Stimulated activated effector memory CD8-positive, alpha-beta T cell treated with anti-CD3 and anti-CD28 coated beads, Interleukin-12 subunit alpha, Interleukin-12 subunit beta, amount 100 ng/mL, for 72 hours (primary cell): ENCODE data around the gene ADAMTS10.
"Not testable (repeated sequence)": the region's sequence is repeated elsewhere in the genome, so short reads cannot be mapped to it uniquely, and the experiment has no call there.

ENCODE experiments used
- ATAC-seq: fragments of 150-1000 bp; cut with Tn5 transposase; 2 replicates; pipeline ENCODE4 v1.10.0; 2021
- DNase-seq, 2 donors: peaks; one replicate each; pipeline ENCODE4 v3.0.0; 2021 to 2022; ENCODE audit warnings: low spot score in 2 of 2
- H3K27ac Mint-ChIP-seq: one replicate; pipeline ENCODE4 v1.8.0; 2022; ENCODE audit warnings: mild to moderate bottlenecking, mixed read lengths
- H3K36me3 Mint-ChIP-seq: one replicate; pipeline ENCODE4 v1.8.0; 2022; ENCODE audit warnings: mild to moderate bottlenecking, mixed read lengths
- H3K4me1 Mint-ChIP-seq: one replicate; pipeline ENCODE4 v1.8.0; 2022; ENCODE audit warnings: mixed read lengths
- H3K4me3 Mint-ChIP-seq: one replicate; pipeline ENCODE4 v1.8.0; 2022; ENCODE audit warnings: mild to moderate bottlenecking, mixed read lengths
- H3K9me3 Mint-ChIP-seq: one replicate; pipeline ENCODE4 v1.8.0; 2022; ENCODE audit warnings: mixed read lengths

The ADAMTS10 gene

GRCh38 chr19:8585894-8586750 lies 24.4 kb downstream of the ADAMTS10 start:
- Mint-ChIP-seq H3K36me3 (no peaks in the 10 kb centered on the region), H3K9me3 (no peaks in the 10 kb centered on the region), H3K4me3 (no peak overlapping the region), H3K4me1 (no peaks in the 10 kb centered on the region), H3K27ac (no peak overlapping the region)
- ATAC-seq (peak; percentile 72), DNase-seq (peak; percentile 66 to 87)

GRCh38 chr19:8584965-8585893 lies 25.3 kb downstream of the ADAMTS10 start:
- no peak for DNase-seq
- no peak overlapping the region for H3K27ac Mint-ChIP-seq
- no peaks in the 10 kb centered on the region for H3K4me1 Mint-ChIP-seq
- H3K4me3 Mint-ChIP-seq: no peak overlapping the region
- no peaks in the 10 kb centered on the region for H3K36me3 Mint-ChIP-seq
- H3K9me3 Mint-ChIP-seq: no peaks in the 10 kb centered on the region
- ATAC-seq: no peak

GRCh38 chr19:8580710-8581281 lies 29.7 kb downstream of the ADAMTS10 start:
- Mint-ChIP-seq H3K36me3 (peaks cover 6% of the 10 kb centered on the region), H3K27ac (no peak overlapping the region), H3K9me3 (no peaks in the 10 kb centered on the region), H3K4me1 (peaks cover 28% of the 10 kb centered on the region), H3K4me3 (peak overlapping the region; percentile 15)
- DNase-seq (peak; percentile 93 to 95), ATAC-seq (peak; percentile 63)

GRCh38 chr19:8578642-8579265 lies 31.8 kb downstream of the ADAMTS10 start:
- DNase-seq (peak; percentile 78 to 94), ATAC-seq (peak; percentile 22)
- Mint-ChIP-seq H3K4me1 (peaks cover 48% of the 10 kb centered on the region), H3K9me3 (no peaks in the 10 kb centered on the region), H3K36me3 (peaks cover 27% of the 10 kb centered on the region), H3K27ac (peak overlapping the region; percentile 1), H3K4me3 (peak overlapping the region; percentile 76)

GRCh38 chr19:8577741-8578140 lies 32.8 kb downstream of the ADAMTS10 start:
- DNase-seq (no peak), ATAC-seq (no peak)
- H3K9me3 Mint-ChIP-seq: no peaks in the 10 kb centered on the region
- H3K4me1 Mint-ChIP-seq: peaks cover 58% of the 10 kb centered on the region
- H3K4me3 Mint-ChIP-seq: peak overlapping the region; percentile 76
- peaks cover 31% of the 10 kb centered on the region for H3K36me3 Mint-ChIP-seq
- H3K27ac Mint-ChIP-seq: peak overlapping the region; percentile 87

GRCh38 chr19:8577247-8577646 lies 33.3 kb downstream of the ADAMTS10 start, which contains the start of gene MYO1F:
MYO1F (minus strand) TSS chr19:8577442; CDS start chr19:8577309, 133 bp downstream.
- peaks cover 63% of the 10 kb centered on the region for H3K4me1 Mint-ChIP-seq
- ATAC-seq (no peak), DNase-seq (no peak)
- peak within 1 kb of the TSS; percentile 87 for H3K27ac Mint-ChIP-seq
- H3K36me3 Mint-ChIP-seq: peaks cover 31% of the 10 kb centered on the region
- peak within 1 kb of the TSS; percentile 76 for H3K4me3 Mint-ChIP-seq
- no peaks in the 10 kb centered on the region for H3K9me3 Mint-ChIP-seq

GRCh38 chr19:8576273-8576993 lies 34.1 kb downstream of the ADAMTS10 start:
- ATAC-seq: peak; percentile 59
- peaks cover 31% of the 10 kb centered on the region for H3K36me3 Mint-ChIP-seq
- peak in 1 of 2 donors; percentile 76 for DNase-seq
- H3K4me3 Mint-ChIP-seq: peak overlapping the region; percentile 76
- no peaks in the 10 kb centered on the region for H3K9me3 Mint-ChIP-seq
- H3K4me1 Mint-ChIP-seq: peaks cover 70% of the 10 kb centered on the region
- peak overlapping the region; percentile 87 for H3K27ac Mint-ChIP-seq

GRCh38 chr19:8575467-8575997 lies 35.0 kb downstream of the ADAMTS10 start:
- DNase-seq (peak in 1 of 2 donors; percentile 77), ATAC-seq (peak; percentile 56)
- H3K4me1 Mint-ChIP-seq: peaks cover 79% of the 10 kb centered on the region
- H3K36me3 Mint-ChIP-seq: peaks cover 37% of the 10 kb centered on the region
- peak overlapping the region; percentile 76 for H3K4me3 Mint-ChIP-seq
- peak overlapping the region; percentile 87 for H3K27ac Mint-ChIP-seq
- no peaks in the 10 kb centered on the region for H3K9me3 Mint-ChIP-seq

GRCh38 chr19:8574619-8574922 lies 35.9 kb downstream of the ADAMTS10 start:
- Mint-ChIP-seq H3K4me1 (peaks cover 87% of the 10 kb centered on the region), H3K36me3 (peaks cover 41% of the 10 kb centered on the region), H3K27ac (peak overlapping the region; percentile 87), H3K4me3 (peak overlapping the region; percentile 76)
- not testable (repeated sequence) for H3K9me3 Mint-ChIP-seq, ATAC-seq, DNase-seq

- DNase-seq (peak in 1 of 2 donors; percentile 69), ATAC-seq (peak; percentile 47)
- Mint-ChIP-seq H3K4me3 (peak overlapping the region; percentile 76), H3K36me3 (peaks cover 52% of the 10 kb centered on the region), H3K4me1 (peaks cover 90% of the 10 kb centered on the region), H3K9me3 (no peaks in the 10 kb centered on the region), H3K27ac (peak overlapping the region; percentile 87)
Measured at GRCh38 chr19:8573316-8573715, 37.2 kb downstream of the ADAMTS10 start.

- peak overlapping the region; percentile 87 for H3K27ac Mint-ChIP-seq
- no peaks in the 10 kb centered on the region for H3K9me3 Mint-ChIP-seq
- H3K36me3 Mint-ChIP-seq: peaks cover 61% of the 10 kb centered on the region
- peaks cover 82% of the 10 kb centered on the region for H3K4me1 Mint-ChIP-seq
- ATAC-seq (peak; percentile 53), DNase-seq (peak in 1 of 2 donors; percentile 71)
- peak overlapping the region; percentile 76 for H3K4me3 Mint-ChIP-seq
Measured at GRCh38 chr19:8571006-8571411, 39.5 kb downstream of the ADAMTS10 start.

GRCh38 chr19:8569066-8569771 lies 41.3 kb downstream of the ADAMTS10 start:
- Mint-ChIP-seq H3K9me3 (no peaks in the 10 kb centered on the region), H3K36me3 (peaks cover 45% of the 10 kb centered on the region), H3K27ac (peak overlapping the region; percentile 87), H3K4me3 (peak overlapping the region; percentile 76), H3K4me1 (peaks cover 80% of the 10 kb centered on the region)
- peak; percentile 51 to 86 for DNase-seq
- peak; percentile 83 for ATAC-seq

GRCh38 chr19:8567522-8568172 lies 42.9 kb downstream of the ADAMTS10 start:
- no peaks in the 10 kb centered on the region for H3K9me3 Mint-ChIP-seq
- peak overlapping the region; percentile 87 for H3K27ac Mint-ChIP-seq
- peaks cover 80% of the 10 kb centered on the region for H3K4me1 Mint-ChIP-seq
- no peak for DNase-seq
- H3K4me3 Mint-ChIP-seq: peak overlapping the region; percentile 76
- peaks cover 42% of the 10 kb centered on the region for H3K36me3 Mint-ChIP-seq
- ATAC-seq: no peak
